GM18499 (cell line): ENCODE measurements around the gene CFAP58.
"Not testable (repeated sequence)": the region's sequence is repeated elsewhere in the genome, so short reads cannot be mapped to it uniquely, and the experiment has no call there.

Source experiments
- ATAC-seq: cut with Tn5 transposase; IDR thresholded peaks from one replicate; pipeline ENCODE4 v1.9.1; 2021; ENCODE audit warnings: moderate number of reproducible peaks; ENCODE audit not compliant: insufficient read depth, unreplicated experiment

CFAP58 gene

DNA sequence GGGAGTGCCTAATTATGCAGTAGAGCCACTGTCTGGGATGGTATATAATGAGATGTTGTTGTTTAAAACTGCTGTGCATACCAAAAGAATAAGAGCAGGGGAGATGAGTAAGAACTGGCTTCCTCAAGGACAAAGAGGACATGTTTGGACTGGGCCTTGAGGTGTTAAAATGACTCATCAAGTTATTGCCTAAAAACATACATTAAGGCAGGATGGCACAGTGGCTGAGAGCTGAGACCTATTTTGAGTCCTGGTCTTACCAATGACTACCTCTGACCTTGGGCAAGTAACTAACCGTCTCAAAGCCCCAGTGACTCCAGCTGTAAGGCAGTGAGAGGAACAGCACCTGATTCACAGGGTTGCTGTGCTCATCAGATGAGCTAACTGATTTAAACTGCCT is 71.1 kb downstream of the CFAP58 start:
- ATAC-seq: peak; percentile 95

DNA sequence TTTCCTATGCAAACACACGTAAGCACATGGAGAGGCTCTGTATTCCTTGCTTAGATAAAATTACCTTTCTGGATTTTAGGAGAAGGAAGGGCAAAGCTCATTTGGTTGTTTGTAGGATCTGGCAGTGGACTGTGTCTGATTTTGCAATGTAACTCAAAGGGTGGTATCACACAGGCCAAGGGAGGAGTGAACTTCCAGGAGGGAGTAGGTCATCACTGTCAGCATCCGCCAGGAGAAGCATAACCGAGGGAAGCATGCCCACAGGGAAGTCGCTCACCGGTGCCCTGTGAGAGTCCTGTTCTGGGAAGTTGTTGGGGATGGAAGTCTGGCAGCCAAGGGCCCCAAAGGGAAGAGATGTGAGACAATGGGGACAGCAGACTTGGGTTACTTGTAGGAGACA is 74.4 kb downstream of the CFAP58 start:
- ATAC-seq: no peak

DNA sequence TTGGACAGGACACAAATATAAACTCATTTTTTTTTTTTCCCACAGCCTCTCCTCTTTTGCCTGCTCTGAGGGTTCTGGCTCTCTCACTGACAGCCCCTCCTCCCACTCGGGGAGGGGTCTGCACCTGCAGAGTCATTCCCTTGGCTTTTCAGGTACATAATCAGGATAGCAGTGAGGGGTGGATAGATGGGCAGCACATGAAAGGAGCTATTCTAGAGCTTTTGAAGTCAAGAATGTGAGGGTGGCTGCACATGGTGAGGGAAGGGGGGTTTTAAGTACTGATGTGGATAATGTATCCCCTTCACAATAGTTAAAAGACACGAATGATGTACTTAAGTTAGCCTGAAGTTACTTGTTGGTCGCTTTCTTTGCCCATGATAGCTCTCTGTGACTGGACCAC is 76.2 kb downstream of the CFAP58 start:
- no peak for ATAC-seq

DNA sequence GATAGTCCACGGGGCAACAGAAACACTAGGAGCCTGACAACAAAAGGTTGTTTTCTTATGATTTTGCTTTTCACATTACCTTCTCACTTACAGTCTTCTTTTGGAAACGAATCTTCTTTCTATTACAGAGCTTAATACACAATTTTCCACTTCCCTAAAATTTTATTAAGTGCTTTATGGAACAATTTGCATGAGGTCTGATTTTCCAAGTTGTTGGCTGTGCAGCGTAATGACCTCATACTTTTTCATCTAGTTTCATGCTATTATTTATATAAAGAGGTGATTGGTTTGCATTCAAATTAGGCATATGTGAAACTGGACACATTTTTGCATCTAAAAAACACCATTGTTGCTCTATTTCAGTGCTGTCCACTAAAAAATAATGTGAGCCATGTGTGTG is 76.7 kb downstream of the CFAP58 start:
- ATAC-seq: no peak

DNA sequence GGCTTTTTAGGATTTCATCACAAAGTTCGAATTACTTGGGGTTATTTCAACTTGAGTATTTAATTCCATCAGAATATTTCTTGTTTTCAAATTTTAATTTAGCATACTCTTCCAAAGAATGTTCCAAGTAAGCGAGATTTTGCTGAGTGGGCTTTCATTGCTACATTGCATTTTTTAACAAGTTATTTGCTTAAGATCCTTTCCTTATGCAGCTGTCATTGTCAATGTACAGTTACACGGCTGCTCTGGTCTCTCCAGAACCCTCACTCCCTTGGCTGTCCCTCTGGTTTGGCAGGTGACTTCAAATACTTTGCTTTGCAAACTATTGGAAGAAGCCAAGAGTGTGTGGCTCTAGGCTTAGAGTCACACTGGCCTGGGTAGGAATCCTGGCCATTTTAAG is 80.0 kb downstream of the CFAP58 start:
- ATAC-seq: no peak

DNA sequence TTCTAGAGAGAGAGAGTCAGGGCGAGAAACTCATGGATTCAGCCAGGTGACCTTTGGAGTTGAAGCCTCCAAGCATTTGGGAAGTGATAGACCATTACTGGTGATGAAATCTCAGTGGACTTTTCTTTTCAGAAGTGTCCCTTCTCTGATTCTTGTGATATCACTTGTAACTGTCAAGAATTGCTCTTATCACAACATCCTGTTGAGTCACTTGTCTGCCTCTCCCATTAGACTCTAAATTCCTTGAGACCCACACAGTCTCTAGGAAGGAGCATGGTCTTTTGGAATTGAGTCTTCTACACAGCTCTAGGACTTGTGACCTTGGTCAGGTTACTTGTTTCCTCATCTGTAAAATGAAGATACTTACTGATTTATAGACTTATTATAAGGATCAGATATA is 81.0 kb downstream of the CFAP58 start:
- ATAC-seq: no peak

DNA sequence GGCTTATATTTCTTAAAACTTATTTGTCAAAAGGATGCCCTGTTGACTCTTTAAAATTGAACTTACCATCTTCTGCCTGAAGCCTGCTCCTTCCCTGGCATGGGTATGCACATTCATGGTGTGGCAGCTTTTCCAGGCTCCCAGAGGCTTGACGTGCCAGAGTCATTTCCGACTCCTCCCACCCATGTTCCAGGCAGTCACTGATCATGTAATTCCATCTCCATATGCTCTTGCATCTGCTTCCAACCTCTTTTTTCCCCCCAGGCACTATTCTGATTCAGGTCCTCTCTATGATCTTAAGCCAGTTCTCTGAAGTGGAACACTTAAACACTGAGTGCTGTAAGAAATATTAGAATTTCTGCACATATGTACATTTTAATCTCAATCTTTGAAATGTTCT is 82.2 kb downstream of the CFAP58 start:
- no peak for ATAC-seq

DNA sequence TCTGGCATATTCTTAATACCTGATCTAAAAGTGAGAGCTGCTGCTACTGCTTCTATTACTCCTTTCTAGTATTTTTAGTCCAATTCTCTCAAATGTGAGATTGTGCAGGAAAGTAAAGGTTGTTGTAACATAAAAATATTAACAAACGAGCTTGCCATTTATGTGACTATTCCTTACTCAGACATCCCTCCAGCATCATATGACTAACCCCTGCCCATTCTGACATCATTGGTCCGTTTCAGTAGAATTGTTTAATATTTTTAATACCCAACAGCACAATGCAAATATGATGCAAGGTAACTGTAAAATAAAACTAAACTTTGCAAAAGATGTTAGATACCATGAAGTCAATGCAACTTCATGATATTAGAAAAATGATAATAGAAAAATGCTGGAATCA is 83.6 kb downstream of the CFAP58 start:
- no peak for ATAC-seq

DNA sequence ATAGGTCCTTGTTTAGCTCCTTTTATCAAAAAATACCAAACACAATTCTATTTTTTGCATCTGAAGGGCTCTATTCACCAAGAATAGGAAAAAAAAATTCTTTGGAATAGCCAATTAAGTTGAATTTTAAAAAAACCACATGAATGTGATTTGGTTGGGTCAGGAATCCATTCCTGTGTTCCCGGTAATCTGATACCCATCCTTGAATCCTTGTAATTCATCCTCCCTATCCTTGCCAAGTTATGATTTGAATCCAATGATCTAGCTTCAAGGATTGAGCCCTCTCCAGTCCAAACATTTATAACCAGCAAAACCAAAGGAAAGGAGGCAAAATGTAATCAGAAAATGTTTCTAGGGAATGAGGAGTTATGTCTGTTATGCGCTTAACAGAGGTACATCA is 86.6 kb downstream of the CFAP58 start:
- ATAC-seq: no peak

DNA sequence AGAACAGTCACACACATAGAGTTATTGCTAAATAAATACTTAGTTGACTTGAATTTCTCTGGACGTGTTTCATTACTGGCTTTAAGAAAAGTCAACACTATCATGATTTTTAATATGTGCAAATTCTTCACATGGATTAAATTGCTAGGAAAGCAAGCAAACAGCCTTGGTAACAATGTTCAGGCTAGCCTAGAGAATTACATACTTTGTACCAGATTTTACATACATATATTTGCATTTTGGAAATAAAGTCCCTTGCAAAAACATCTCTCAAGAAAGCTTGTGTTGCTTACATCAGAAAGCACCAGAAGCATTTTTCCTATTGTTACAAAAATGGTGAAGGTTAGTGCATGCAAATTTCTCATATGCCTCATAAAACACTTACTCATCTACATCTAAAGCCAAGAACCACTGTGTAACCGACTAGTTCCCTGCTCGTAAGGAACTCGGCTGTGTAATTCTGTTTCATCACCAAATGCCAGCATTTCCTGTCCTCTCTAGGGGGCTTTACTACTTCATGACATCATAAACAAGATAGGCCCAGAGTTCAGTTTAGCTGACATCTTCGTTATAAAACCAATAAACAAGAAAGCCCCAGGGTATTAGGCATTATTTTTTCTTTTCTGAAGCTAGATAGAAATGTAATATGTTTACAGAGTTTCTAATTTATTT is 87.8 kb downstream of the CFAP58 start:
- no peak for ATAC-seq

DNA sequence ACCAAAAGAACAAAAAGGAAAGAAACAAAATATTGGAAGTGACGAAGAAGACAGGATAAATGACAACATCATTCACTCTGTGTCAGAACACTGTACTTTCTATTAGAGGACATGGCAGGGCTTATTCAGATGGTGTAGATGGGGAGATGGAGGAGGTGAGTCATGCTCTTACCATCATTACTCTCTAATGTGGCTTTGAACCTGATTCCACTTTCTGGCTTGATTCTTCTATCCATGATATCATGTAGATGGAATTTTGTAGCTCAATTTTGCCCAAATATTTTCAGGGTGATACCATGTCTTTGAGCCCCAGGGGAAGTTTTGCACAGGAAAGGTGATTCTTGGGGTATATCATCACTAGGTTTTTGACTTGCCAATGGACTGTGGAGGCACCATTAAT is 91.7 kb downstream of the CFAP58 start:
- ATAC-seq: no peak

DNA sequence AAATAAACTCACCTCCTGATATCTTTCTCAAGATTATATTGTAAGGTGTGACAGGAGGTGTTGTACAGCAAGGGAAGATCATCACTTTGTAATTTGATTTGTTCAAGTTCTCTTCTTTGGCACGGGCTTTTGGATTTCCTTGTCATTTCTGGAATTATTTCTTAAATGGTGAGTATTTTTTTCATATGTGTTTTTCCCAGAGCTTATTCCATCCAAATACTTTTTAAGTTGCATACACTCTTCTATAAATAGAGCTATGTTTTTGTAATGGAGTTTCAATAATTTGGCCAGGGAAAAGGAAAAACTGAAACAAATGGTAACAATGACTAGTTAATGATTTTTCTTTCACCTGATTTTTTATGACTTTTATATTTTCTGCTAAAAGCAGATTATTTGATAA is 92.5 kb downstream of the CFAP58 start:
- ATAC-seq: no peak

DNA sequence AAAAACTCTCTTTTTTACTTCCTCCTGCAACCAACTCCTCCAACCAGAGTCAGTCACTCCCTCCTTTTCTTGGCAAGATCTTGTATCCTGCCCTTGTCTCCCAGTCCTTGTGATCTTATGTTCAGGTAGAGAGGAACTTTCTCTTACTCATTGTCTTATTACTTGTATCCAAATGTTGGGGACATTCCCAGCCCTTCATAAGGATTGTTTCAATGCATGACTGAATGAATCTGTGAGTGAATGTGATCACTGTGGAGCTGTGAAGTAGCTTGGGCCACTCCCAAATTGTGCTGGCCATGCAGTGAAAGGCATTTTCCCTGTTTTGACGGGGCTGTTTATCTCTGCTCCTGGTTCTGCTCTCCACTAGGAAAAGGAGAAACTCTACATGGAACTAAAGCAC is 93.7 kb downstream of the CFAP58 start:
- ATAC-seq: no peak

DNA sequence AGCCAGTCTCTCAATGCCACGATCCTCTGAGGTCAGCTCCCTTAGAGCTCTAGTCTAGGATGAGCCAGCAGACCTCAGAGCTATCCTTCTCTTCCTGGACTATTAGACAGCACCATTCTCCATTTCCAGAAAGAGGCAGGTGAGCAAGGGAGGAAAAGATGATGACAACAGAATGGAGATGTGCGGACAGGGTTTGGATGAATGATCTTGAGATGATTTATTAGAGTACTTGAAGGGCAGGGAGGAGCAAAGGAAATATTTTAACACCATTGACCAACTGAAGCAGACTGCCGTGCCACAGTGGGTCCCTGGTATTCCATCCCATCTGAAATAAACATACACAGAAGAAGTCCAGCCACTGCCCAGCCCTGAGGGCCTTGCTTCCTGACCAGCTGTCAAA is 94.3 kb downstream of the CFAP58 start:
- ATAC-seq: no peak

DNA sequence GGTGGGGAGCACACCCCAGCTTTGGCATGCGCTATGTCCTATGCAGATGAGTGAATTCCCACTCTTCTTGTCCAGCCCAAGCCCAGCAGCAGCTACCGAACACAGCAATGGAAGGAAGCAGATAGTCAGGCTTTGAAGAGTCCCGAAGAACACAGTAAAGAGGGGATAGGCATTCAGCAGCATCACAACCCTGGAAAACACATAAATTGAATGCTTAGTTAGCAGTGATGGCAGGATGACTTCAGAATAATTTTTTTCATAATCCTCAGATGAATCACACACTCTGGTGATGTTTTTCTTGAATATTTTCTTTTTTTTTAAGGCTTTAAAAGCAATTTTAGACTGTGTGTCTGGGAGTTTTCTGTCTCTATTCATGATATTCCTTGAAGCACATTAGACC is 95.8 kb downstream of the CFAP58 start:
- ATAC-seq: no peak

DNA sequence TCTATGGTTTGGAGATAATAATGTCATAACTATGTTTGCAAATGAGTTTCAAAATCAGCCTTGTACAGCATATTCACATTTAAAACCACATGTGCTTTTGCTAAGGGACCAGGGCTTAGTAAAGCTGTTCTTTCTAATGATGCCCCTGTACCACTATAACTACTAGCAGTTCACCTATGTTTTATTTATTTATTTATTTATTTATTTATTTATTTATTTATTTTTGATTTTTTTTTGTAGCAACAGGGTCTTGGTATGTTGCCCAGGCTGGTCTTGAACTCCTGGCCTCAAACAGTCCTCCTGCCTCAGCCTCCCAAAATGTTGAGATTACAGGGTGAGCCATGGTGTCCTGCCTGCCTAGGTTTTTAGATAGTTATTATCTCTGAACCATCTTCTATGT is 96.9 kb downstream of the CFAP58 start:
- no peak for ATAC-seq

DNA sequence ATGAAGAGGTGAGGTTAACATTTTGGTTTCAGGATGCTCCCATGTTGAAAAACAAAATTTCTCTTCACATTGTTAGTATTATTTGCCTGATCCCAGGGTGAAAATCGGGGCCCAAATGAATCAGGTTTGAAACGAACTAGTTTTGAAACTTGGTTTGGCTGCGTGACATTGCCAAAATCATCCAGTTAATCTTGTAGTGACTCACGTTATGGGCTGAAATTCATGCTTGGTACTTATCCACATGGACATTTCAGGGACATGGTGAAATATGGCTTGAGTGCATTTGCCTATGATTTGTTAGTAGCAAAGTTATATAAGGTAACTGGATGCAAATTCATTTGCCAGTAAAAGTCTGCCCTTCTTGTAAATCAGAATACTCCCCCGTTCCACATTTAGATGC is 97.3 kb downstream of the CFAP58 start:
- ATAC-seq: no peak

DNA sequence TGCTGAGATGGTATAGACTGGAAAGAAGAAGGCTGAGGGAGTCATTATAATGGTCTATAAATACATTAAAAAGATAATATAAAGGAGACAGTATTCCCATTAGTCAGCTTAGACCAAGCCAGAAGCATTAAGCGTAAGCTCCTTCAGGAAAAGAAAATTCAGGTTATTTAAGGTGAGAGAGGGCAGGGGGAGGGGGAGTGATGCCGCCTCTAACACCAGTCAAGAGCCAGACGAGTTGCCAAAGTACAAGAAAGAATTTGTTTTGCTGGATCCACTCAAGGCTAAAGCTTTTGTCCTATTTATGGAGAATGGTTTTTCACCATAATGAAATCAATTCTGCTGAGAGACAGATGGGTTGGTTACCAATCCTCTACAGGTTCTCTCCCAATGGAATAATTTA is 99.3 kb downstream of the CFAP58 start:
- no peak for ATAC-seq

DNA sequence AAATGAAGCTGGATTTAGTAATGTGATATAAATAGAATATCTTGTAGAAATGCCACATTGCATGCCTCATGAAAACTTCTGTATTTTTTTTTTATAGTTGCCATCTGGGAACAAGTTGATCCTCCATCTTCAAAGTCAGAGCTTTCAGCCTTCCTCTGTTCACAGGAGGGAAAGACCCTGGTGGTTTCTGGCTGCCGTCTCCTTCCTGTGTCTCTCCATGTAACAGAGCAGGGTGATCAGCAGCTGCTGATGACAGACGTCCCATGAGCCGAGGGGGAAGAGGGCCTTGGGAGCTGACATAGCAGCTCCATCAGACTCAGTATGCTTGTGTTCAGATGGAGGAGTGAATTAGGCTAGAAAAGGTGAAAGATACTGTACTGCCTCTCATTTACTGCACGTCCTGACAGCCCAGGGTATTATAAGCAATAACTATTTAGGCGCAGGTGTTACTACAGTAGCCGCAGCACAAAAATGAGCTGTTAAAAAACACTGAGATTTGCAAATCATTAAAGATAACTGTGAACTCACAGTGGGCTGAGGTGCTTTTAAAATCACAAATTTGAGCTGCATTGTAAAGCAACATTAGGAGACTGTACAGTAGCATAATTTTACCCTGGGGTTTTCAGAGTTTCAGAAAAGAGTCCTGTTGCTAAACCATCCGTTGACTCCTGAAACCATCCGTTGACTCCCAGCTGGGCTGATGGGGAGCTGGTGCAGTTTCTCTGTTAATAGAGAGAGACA is 103.3 kb downstream of the CFAP58 start:
- ATAC-seq: no peak

DNA sequence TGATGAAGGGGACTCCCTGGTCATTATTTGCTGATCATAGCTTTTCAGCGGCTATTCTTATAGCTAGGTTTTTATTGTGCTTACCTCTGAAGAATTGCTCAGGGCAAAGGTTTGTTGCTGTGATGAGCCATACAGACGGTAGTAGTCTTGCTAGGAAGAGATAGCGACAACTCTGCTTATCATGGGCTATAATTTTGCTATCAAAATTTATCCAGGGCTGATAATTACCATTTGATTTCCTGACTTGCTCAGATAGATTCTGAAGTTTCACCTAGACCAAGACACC is 103.9 kb downstream of the CFAP58 start:
- no peak for ATAC-seq

DNA sequence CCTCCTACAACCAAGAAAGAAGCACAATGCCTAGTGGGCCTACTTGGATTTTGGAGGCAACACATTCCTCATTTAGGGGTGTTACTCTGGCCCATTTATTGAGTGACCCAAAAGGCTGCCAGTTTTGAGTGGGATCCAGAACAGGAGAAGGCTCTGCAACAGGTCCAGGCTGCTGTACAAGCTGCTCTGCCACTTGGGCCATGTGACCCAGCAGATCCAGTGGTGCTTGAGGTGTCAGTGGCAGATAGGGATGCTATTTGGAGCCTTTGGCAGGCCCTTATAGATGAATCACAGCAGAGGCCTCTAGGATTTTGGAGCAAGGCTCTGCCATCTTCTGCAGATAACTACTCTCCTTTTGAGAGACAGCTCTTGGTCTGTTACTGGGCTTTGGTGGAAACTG is 111.9 kb downstream of the CFAP58 start:
- not testable (repeated sequence) for ATAC-seq

DNA sequence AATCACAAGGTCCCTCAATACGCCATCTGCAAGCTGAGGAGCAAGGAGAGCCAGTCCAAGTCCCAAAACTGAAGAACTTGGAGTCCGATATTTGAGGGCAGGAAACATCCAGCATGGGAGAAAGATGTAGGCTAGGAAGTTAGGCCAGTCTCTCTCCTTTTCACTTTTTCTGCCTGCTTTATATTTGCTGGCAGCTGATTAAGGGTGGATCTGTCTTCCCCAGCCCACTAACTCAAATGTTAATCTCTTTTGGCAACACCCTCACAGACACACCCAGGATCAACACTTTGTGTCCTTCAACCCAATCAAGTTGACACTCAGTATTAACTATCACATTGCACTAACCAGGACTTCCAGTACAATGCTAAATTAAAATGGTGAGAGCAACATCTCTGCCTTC is 115.2 kb downstream of the CFAP58 start:
- ATAC-seq: not testable (repeated sequence)
